Hepatocyte (in vitro differentiated cells): ENCODE data around the gene DBH. TPM values are rescaled to one million over a fixed set of nuclear protein-coding genes. Genes with fewer than 3 reads are reported as not detected.

Experiments used
- DNase-seq: peaks from one replicate; pipeline ENCODE4 v3.0.0-alpha.2; 2016; ENCODE audit warnings: low spot score
- H2AFZ ChIP-seq: fragments of 200-600 bp; sonication (generic); 2 replicates; pipeline ENCODE4 v1.6.0; 2016; ENCODE audit warnings: antibody characterized with exemption, mild to moderate bottlenecking
- H3K27ac ChIP-seq: fragments of 200-600 bp; sonication (generic); 2 replicates; pipeline ENCODE4 v1.5.1; 2016; ENCODE audit warnings: mild to moderate bottlenecking
- H3K27me3 ChIP-seq: fragments of 200-600 bp; sonication (generic); 2 replicates; pipeline ENCODE4 v1.6.1; 2016
- H3K36me3 ChIP-seq: fragments of 200-600 bp; sonication (generic); replicated peaks from 2 replicates; pipeline ENCODE4 v1.5.1; 2016; ENCODE audit warnings: low read depth; ENCODE audit not compliant: insufficient read depth
- H3K4me1 ChIP-seq: fragments of 200-600 bp; sonication (generic); 2 replicates; pipeline ENCODE4 v1.5.1; 2016; ENCODE audit warnings: mild to moderate bottlenecking, moderate library complexity; ENCODE audit not compliant: insufficient read depth
- H3K4me2 ChIP-seq: fragments of 200-600 bp; sonication (generic); 2 replicates; pipeline ENCODE4 v1.6.0; 2016
- H3K4me3 ChIP-seq: fragments of 200-600 bp; sonication (generic); 2 replicates; pipeline ENCODE4 v1.5.1; 2016; ENCODE audit warnings: mild to moderate bottlenecking
- H3K79me2 ChIP-seq: fragments of 200-600 bp; sonication (generic); 2 replicates; pipeline ENCODE4 v1.6.0; 2017; ENCODE audit warnings: mild to moderate bottlenecking
- H3K9me2 ChIP-seq: fragments of 200-600 bp; sonication (generic); replicated peaks from 2 replicates; pipeline ENCODE4 v1.6.0; 2017; ENCODE audit warnings: mild to moderate bottlenecking; ENCODE audit not compliant: insufficient read depth
- H3K9me3 ChIP-seq: fragments of 200-600 bp; sonication (generic); 2 replicates; pipeline ENCODE4 v1.5.1; 2016; ENCODE audit warnings: low read depth, mild to moderate bottlenecking
- H4K20me1 ChIP-seq: fragments of 200-600 bp; sonication (generic); 2 replicates; pipeline ENCODE4 v1.6.0; 2016; ENCODE audit warnings: mild to moderate bottlenecking; ENCODE audit not compliant: insufficient read depth, poor library complexity, severe bottlenecking
- CTCF ChIP-seq: fragments of 200-600 bp; sonication (generic); IDR thresholded peaks from 2 replicates; pipeline ENCODE4 v1.5.1; 2016; ENCODE audit warnings: antibody characterized with exemption, mild to moderate bottlenecking; ENCODE audit not compliant: poor library complexity
- EZH2 ChIP-seq: fragments of 200-600 bp; sonication (generic); IDR thresholded peaks from 2 replicates; pipeline ENCODE4 v1.6.1; 2016; ENCODE audit warnings: antibody characterized with exemption, mild to moderate bottlenecking, borderline replicate concordance
- EZH2phosphoT487 ChIP-seq: fragments of 200-600 bp; sonication (generic); IDR thresholded peaks from one replicate; pipeline ENCODE4 v1.6.1; 2018; ENCODE audit warnings: antibody characterized with exemption, mild to moderate bottlenecking, low read depth, moderate library complexity; ENCODE audit not compliant: unreplicated experiment, severe bottlenecking
- WGBS: methylation state at CpG from one replicate; pipeline ENCODE4 v1.1.6; 2016; ENCODE audit warnings: low lambda C conversion rate; ENCODE audit errors: missing lambda C conversion rate; 5-methylcytosine and 5-hydroxymethylcytosine counted together
- polyA plus RNA-seq: library from polyadenylated mRNA; unstranded; fragments of >200 nt; fragmentation: Nextera tagmentation; extraction: Ambion mirVana; gene quantifications from 2 replicates; pipeline ENCODE4 v1.2.1, GENCODE V29; 2016
- total RNA-seq: library from RNA; depleted of rRNA; stranded (reverse); fragments of >200 nt; gene quantifications from 2 replicates; pipeline ENCODE4 v1.2.3, GENCODE V29; 2014

Gene DBH
- total and polyA plus RNA-seq, 2 experiments from 2014 or later: 0.44 TPM; not detected in 1

DNA sequence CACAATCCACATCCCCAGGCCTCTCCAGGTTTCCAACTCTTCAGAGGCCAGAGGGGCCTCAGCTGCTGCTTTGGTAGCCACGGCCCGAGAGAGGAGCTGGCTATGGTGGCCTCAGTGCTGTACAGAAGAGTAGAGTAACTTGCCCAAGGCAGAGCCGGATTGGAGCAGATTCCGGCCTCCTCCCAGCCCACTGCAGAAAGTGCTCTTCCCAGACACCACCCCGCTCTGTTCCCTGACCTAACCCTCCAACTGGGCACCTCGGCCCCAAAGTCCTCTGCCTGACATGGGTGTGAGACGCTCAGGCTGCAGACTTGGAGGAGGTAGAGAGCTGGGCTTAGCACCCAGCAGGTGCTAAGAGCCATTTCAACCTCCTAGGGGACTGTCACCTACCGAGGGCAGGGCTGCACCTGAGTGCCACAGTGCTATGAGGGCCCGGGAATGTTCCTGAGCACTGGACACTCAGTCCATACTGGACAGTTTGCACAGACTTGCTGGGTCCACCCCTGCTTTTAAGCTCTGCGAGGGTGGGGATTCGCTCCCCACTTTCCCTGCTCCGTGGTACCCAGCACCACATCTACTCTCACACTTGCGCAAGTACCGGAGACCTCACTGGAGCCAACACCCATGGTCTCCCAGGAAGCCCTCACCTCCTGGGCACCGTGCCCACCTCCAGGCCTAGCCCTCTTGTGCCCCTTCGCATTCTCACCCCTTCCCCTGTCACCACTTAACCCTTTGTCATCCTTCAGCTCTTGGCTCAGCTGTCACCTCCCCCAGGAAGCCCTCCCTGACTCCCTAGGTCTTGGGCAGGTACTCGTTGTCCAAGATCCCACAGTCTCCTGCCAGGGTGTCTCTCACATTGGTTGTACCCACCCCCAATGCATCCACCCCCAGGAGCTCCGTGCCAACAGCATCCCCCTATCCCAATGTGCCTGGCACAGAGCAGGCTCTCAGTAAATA lies 49.8 kb downstream of the DBH start:
- Histone ChIP-seq H3K9me3 (no peaks in the 10 kb centered on the region), H3K36me3 (no peaks in the 10 kb centered on the region), H3K4me2 (no peak overlapping the region), H3K4me3 (no peak overlapping the region), H3K4me1 (peaks cover 19% of the 10 kb centered on the region), H3K9me2 (no peaks in the 10 kb centered on the region), H4K20me1 (no peaks in the 10 kb centered on the region), H2AFZ (no peak overlapping the region), H3K27ac (no peak overlapping the region), H3K79me2 (no peaks in the 10 kb centered on the region), H3K27me3 (no peaks in the 10 kb centered on the region)
- 91% methylated on average over 18 of the region's 18 CpGs for WGBS
- DNase-seq: no peak
- no peak for TF ChIP-seq EZH2
- no peak for TF ChIP-seq CTCF
- TF ChIP-seq EZH2phosphoT487: no peak

DNA sequence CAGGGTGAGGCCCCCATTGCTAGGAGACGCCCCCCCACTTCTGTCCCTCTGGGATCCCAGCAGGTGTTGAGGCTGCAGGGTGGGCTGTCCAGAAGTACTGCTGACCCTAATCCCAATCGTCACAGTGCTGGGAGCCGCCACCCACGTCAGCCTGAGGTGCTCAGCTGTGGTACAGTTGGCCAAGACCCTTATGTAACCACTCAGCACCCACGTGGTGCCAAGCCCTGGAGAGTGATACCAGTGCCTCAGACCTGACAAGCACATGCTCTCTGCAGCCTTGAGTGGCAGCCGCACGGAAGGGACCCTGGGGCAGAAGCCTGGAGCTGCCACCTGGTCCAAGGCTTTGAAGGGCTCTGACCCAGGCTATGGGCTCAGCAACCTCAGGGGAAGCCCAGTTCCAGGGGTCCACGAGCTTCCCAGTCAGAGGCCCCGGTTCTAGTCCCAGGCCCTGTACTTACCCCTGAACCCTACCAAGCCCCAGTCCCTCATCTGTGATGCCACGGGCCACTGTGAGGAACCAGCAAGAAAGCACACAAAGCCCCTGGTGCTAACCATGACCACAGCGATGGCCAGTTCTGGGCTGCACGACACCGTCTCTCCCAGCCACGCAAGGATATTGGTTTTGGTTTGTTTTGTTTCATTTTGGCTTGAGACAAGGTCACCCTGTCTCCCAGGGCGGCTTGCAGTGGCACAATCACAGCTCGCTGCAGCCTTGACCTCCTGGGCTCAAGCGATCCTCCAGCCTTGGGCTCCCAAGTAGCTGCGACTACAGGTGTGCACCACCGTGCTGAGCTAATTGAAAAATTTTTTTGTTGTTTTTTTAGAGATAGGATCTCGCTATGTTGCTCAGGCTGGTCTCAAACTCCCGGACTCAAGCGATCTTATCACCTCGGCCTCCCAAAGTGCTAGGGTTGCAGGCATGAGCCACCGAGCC lies 50.7 kb downstream of the DBH start:
- Histone ChIP-seq H3K9me3 (no peaks in the 10 kb centered on the region), H3K27ac (no peak overlapping the region), H4K20me1 (no peaks in the 10 kb centered on the region), H3K4me2 (no peak overlapping the region), H3K4me3 (no peak overlapping the region), H2AFZ (no peak overlapping the region), H3K4me1 (peaks cover 27% of the 10 kb centered on the region), H3K27me3 (no peaks in the 10 kb centered on the region), H3K79me2 (no peaks in the 10 kb centered on the region), H3K9me2 (no peaks in the 10 kb centered on the region), H3K36me3 (no peaks in the 10 kb centered on the region)
- WGBS: 91% methylated on average over 24 of the region's 24 CpGs
- DNase-seq: no peak
- TF ChIP-seq EZH2 (no peak), CTCF (no peak), EZH2phosphoT487 (no peak)

GRCh38 chr9:133687856-133688761 lies 51.9 kb downstream of the DBH start:
- Histone ChIP-seq H3K4me2 (no peak overlapping the region), H3K9me3 (no peaks in the 10 kb centered on the region), H3K9me2 (no peaks in the 10 kb centered on the region), H3K4me1 (peaks cover 27% of the 10 kb centered on the region), H3K36me3 (no peaks in the 10 kb centered on the region), H3K79me2 (no peaks in the 10 kb centered on the region), H4K20me1 (no peaks in the 10 kb centered on the region), H3K4me3 (no peak overlapping the region), H3K27me3 (no peaks in the 10 kb centered on the region), H2AFZ (no peak overlapping the region), H3K27ac (no peak overlapping the region)
- 93% methylated on average over 21 of the region's 34 CpGs for WGBS
- no peak for DNase-seq
- TF ChIP-seq EZH2phosphoT487: no peak
- TF ChIP-seq CTCF: no peak
- no peak for TF ChIP-seq EZH2
